Activated CD4-positive, CD25-positive, alpha-beta regulatory T cell treated with anti-CD3 and anti-CD28 coated beads, Interleukin-2, amount 50 U/mL, for 16 hours (primary cell): ENCODE measurements around the gene FBXL20.
A peak's percentile ranks its signal among the peaks of the same experiment; 100 is the strongest.
"Not testable (repeated sequence)": the region's sequence is repeated elsewhere in the genome, so short reads cannot be mapped to it uniquely, and the experiment has no call there.

Experiments used
- DNase-seq: peaks from one replicate; pipeline ENCODE4 v3.0.0-alpha.2; 2020; ENCODE audit warnings: low read depth, low spot score

Gene FBXL20, protein sequence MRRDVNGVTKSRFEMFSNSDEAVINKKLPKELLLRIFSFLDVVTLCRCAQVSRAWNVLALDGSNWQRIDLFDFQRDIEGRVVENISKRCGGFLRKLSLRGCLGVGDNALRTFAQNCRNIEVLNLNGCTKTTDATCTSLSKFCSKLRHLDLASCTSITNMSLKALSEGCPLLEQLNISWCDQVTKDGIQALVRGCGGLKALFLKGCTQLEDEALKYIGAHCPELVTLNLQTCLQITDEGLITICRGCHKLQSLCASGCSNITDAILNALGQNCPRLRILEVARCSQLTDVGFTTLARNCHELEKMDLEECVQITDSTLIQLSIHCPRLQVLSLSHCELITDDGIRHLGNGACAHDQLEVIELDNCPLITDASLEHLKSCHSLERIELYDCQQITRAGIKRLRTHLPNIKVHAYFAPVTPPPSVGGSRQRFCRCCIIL

DNA sequence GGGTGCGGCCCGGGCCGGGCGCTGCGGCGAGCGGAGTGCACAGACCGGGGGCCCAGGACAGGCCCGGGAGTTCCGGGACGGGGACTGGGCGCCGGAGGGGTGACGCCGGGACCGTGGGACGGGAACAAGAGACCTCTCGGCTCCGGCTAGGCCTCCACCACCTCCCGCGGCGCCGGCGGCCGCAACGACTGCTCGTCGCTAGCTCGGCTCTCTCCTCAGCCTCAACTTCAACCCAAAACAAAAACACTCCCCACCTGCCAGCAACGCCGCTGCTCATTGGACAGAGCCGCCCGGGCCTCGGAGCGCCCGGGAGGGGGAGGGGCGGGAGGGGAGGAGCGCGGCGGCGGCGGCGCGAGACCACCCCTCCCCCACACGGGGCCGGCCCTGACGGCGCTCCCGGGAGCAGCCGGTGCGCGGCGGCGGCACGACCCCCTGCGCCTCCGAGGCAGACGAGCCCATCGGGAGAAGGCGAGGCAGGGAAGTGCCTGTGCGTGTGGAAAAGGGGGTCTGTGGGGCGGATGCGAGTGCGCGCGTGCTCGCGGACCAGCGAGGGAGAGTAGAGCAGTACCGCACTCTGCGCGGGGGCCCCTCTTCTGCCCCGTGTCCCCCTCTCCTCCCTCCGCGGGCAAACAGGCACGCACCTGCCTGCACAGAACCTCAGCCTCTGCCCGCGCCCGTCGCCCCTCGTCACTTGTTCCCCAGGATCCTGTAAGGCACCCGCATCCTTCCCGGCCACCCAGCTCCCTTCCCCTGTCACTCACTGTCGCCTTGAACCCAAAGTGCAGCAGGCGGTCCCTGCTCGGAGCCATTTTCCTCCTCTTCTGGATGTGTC is at the start of gene FBXL20:
FBXL20 (minus strand) TSS at position 215 of the 832 bp plus-strand sequence. CDS start 224 bp downstream, outside the sequence.
- peak; percentile 85 for DNase-seq

DNA sequence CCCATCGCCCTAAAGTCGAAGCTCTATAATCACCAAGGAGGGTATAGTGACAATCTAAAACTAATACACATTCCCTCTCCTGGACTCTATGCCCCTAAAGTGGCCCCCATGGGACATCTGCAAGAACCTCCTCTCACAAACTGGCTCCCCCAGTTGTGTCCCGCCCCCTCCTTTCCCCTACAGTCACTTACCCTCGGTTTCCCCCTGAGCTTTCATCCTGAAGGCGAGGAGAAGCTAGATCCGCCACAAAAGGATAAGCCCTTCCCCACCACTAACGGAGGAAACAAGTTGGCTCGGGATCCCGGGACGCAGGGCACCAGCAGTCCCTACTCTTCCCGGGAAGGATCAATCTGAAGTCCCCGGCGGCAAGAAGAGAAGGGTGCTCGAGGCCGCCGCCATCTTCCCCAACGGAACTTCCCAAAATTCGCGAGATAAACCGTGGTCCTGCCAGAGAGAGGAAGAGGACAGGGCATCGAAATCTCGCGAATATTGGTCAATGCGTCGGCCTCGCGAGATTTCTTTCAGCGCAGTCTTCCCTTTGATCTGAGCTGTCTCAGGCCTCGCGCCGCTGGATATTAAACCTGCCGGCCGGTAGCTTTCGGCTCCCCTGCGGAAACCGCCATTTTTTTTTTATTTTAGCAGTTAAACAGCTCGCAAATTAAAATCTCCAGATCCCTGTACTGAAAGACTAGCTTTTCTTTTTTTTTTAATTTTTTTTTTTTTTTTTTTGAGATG is 49.6 kb upstream of the FBXL20 start, which contains the start of gene MED1:
MED1 (minus strand) TSS at position 417 of the 735 bp plus-strand sequence; CDS start at position 216, 201 bp downstream.
- DNase-seq, result peak; percentile 75

DNA sequence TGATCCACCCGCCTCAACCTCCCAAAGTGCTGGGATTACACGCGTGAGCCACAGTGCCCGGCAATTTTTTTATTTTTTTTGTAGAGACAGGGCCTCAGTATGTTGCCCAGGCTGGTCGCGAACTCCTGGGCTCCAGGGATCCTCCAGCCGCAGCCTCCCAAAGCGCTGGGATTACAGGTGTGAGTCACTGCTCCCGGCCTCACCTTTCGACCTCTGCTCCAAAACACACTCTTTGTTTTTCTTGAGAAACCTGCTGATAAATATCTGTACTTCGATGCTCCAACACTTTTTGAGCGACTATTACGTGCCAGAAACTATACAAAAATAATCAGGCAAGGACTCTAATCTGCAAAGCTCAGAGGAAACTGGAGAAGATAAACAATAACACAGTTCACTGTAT is 48.6 kb upstream of the FBXL20 start:
- no peak for DNase-seq

DNA sequence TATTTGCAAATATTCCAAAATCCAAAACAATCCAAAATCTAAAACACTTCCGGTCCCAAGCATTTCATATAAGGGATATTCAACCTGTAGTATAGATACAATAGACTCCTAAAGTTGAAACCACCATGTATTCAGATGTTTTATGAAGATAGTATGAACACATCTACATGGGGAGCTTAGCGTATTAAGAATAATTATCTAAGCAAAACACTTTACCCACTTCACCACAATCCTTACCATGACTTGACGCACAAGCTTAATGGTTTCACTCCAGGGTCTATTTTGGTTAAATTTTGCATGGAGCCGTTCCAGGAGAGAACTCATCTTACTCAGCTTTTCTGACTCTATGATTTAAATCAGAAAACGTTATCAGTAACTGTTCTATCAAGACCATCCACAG is 46.1 kb upstream of the FBXL20 start:
- no peak for DNase-seq

DNA sequence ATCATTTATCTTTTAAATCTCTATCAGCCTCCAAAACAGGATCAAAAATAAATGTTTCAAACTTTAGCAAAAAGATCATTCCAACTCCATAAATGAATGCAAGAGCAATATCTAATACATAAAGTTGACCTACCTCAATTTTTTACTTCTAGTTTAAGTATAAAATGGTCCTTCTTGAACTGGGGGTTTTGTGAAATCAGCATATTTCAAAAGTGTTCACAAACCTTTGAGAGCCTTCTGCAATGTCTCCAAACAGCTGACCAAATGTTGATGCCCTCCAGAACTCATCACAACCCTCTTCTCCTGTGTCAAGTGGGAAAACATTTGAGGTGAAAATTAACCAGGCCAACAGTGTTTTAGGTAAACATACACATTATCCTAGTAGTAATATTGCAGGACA is 41.9 kb upstream of the FBXL20 start:
- DNase-seq, result no peak

DNA sequence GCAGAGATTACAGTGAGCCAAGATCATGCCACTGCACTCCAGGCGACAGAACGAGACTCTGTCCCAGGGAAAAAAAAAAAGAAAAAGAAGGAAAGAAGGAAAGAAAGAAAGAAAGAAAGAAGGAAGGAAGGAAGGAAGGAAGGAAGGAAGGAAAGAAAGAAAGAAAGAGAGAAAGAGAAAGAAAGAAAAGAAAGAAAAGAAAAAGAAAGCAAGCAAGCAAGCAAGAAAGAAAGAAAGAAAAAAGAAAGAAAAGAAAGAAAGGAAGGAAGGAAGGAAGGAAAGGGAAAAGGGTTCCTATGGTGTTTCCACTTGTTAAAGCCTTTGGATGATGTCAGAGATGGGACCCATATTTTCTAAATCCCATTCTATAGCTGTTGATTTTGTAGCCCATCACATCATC is 38.4 kb upstream of the FBXL20 start:
- not testable (repeated sequence) for DNase-seq

DNA sequence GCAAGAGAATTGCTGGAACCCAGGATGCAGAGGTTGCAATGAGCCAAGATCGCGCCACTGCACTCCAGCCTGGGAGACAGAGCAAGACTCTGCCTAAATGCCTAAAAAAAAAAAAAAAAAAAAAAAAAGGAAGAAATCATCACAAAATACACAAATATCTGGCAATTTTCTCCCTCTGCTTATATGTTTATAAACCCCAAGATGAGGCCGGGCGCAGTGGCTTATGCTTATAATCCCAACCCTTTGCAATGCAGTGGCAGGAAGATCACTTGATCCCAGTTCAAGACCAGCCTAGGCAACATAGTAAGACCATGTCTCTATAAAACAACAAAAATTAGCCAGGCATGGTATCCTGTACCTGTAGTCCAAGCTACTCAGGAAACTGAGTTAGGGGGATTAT is 28.2 kb upstream of the FBXL20 start:
- DNase-seq, result no peak

DNA sequence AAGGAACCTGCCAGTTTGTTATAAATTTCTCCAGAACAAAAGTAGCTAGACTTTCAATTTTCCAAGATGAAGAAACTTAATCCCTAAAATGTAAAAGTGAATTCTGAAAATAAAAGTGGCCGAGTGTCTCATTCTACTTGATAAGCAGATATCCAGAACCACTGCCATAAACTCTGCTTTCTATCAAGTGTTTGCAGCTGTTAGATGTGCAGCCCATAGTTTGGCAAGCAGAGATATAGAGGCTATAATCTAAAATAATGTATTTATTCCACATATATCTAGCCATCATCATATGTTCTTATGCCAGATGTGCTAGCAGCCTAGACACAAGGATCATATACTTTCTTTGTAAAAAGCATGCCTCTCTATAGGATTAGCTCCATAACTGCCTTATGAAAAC is 14.7 kb upstream of the FBXL20 start:
- no peak for DNase-seq

DNA sequence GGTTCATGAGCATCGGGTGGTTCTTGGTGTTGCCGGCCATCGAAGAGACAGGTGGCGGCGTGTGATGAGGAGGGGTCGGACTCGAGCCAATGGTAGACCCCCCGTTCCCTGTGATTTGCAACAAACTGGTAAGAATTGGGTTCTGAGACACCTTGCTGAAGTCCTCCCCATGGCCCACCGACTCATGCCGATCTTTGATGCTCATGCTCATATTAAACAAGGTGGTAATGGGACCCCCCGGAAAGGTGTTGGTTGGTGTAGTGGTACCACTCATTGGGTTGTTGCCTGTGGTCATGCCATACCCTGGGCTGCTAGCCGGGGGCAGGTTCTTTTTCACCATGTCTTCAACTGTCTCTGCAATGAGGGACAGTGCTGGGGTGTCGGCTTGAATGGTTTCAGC is 8.9 kb upstream of the FBXL20 start:
- DNase-seq, result no peak

DNA sequence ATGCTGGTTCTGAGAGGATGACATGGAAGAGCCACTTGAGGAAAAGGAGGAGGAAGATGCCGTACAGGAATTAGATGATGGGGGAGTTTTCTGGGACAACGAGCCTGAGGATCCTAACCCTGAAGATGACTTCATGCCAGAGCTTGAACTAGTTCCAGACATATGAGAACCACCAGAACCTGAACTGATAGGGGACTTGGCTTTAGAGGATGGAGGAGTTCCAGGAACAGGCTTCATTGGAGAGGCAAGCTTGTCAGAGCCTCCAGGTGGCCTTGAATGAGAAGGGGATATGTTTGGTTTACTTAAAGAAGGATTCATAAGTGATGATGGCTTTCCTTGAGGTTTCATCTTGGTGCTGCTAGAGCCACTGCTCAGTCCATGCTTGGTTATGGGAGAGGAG is 6.9 kb upstream of the FBXL20 start:
- no peak for DNase-seq

DNA sequence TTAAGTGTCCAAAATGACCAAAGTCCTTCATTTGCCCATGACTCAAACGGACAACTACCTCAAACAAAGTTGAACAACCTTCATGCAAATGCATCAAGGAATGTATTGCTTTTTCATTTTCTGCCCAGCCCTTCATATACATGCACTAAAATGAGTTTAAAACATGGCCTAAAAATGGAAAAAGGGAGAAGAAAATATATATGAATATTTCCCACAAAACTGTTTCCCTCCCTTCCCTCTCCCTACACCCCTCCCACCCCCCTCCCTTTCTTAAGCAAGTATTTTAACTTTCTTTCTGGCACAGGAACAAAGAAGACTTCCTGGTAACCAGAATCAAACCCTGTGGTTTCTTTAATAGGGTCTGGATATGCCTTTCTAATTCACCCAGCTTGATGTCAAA is 5.5 kb upstream of the FBXL20 start:
- DNase-seq, result no peak

DNA sequence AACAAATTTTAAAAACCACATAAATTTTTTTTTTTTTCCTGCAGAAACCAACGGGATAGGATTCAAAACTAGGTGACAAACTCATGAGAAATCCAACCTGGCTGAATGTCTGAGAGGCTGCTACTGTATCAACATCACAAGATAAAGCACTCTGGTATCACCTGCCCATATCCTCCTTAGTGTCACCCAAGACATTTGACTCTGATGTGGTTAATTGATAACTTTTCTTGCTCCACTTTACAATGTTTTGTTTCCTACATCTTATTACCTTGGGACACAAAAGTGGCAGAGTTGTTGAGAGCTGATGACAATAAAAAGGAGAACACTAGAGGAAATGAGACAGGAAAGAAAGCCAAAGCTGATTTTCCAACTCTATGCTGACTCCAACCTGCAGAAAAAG is 4.0 kb upstream of the FBXL20 start:
- no peak for DNase-seq

DNA sequence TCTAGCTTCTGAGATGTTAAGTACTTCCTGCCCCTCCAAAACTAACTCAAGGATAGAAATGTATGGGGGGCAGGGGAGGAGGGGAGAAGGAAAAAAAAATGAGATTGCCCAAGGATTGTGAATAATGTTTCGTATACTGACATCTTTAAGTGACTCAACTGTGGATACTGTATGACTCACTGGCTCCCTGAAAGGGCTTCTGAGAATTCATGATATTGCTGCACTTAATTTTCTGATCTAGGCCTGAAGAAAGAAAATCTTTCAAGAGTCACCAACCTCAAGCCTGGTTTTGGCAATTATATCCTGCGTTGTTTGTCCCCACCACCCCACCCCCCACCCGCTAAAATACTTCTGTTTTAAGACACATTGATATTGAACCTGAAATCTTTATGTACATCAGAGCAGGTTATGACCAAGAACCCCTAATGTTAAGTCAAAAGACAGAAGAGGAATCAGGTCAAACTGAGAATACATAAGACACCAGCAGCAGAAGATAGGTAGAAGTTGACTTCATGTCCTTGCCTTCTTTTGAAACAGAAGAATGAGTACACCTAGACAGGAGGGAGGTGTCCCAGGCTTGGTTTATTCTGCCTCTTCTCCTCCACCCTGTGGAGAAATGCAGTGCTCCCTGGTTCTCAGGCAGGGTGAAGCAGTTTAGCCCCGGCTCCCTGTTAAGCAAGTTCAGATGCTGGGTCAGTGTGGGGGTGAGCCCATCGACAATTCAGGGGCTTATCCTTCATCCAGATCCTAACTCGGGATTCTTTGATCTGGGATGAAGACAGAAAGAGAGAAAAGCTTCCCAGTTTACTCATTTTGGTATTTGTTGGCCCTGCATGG is 3.3 kb upstream of the FBXL20 start:
- no peak for DNase-seq

DNA sequence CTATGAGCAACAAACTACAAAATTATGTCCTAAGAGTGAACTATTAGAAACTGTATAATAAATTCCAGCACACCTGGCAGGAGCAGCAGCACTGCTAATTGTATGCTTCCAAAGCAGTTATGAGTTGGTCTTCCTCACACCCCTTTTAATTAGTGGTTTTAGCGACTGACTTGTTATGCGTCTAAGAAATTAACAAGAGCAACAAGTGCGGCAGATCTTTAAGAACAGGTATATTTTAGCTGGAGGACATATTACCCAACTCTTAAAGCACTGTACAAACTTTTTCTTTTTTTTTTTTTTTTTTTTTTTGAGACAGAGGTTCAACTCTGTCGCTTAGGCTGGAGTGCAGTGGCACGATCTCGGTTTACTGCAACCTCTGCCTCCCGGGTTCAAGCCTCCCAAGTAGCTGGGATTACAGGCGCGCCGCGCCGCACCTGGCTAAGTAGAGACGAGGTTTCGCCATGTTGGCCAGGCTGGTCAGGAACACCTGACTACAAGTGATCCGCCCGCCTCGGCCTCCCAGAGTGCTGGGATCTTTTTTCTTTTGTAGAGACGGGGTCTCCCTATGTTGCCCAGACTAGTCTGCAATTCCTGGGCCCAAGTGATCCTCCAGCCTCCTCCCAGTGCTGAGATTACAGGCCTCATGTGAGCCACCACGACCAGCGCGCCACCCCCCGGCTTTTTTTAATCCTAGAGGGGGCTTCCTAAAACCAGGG is 1.6 kb upstream of the FBXL20 start:
- no peak for DNase-seq

DNA sequence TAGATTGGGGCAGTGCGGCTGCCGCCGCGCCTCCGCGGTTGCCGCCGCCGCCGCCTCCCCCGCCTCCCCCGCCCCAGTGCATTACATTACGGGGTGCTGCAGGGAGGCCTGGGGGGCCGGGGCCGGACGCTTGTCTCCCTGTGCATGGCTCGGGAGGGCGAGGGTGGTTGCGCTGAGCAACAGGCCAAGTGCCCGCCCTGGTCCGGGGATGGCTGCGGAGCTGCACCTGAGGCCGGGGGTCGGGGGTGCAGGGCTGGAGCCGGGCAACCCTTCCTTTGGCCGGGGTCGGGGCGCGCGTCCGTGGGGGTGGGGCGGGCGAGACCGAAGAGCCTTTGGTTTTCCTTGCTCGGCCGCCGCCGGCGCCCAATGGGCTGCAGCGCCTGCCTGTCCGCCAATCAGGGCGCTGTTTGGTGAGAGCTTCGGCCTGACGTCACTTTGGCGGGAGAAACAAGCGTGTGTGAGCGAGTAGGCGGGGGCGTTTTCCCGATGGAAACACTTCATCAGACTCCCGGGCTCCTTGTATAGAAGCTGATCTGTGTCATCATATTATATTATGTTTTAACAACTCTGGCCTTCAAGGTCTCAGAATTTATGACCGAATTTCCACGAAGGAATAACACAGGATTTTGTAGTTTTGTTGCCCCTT is 941 bp upstream of the FBXL20 start:
- peak; percentile 81 for DNase-seq

DNA sequence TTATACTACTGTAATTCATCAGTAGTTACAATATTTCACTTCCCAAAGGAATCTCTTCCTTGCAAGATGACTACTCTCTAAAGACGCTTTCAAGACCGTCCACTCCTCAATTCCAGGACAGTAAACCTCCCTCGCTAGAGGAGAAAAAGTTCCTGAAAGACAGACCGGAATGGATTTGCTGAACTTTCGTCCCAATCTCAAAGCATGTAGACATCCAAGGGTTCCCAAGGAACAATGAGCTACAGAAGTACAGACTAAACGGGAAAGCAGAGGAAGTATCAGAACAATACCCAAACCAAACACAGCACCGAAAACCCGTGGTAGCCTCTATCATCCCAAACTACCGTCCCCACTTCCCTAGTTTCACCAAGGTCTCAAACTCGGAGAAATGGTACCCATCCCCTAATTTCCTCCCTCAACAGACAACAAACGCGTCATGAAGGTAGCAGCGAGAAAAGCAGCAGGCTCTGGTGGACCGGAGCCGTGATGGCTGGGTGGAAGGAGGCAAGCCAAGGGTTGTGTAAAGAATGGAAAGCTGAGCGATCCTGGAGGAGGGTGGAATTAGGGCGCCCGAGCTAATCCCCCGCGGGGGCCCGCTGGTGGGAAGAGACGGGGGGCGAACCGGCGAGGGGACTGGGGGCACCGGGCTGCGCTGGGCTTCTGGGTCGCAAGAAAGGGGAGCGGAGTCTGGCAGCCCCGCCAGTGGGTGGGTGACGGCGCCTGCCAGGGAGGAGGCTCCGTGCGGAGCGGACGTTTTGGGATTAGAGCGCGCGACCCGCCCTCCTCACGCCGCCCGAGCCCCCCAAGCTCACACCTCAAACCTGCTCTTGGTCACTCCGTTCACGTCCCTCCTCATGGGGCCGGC is 647 bp downstream of the FBXL20 start:
- DNase-seq, result no peak

DNA sequence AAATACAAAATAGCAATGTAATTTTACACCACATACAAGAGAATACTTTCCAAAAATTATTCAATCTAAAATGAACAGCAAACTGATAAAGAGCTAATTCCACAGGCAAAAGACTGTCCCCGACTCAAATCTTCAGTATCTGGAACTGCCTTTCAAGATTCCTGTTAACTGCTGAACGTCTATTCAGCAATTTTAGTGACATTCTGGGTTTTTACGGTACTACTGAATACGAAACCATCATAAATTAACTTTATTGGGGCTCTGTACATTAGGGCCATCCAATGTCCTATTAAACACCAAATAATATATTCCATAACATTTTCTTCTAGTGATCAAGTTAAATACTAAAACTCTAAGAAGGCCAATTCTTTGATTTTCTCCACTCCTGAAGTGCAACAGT is 1.6 kb downstream of the FBXL20 start:
- no peak for DNase-seq

DNA sequence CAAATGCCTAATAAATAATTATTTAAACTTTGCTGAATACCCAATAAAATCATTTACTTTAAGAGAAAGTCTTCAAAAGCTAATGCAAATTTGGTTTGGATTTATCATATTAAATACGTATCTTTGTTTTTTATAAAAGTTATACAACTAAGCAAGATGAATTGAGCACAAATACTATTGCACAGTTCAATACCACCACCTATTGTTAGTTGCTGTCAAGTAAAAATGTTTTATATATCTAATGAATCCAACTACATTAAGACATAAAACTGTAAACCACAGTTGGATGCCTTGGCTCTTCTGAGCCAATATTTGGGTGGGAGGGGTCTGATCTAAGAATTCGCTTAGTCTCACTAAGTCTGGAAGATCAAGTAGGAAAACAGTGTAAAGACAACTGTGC is 7.7 kb downstream of the FBXL20 start:
- DNase-seq, result no peak

DNA sequence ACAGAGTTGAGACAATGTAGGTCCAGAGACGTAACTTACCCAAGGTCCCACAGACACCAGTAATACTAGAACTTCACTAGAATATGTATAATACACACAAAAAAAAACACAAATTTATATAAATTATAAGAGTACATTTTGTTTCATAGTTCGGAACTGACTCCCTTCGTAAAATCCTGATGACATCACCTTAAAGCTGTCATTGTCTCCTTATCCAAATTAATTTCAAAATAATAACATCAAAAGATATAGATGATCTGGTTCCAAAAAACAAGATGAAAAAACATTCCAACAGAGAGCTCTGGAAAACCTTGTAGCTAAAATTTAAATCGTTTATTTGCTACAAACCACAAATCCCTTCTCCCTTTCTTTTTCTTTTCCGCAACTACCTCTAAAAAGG is 10.0 kb downstream of the FBXL20 start:
- no peak for DNase-seq
